Muscle of leg (tissue), 11 donors: ENCODE measurements around the gene AP3D1. TPM values are rescaled to one million over a fixed set of nuclear protein-coding genes. Genes with fewer than 3 reads are reported as not detected.
A peak's percentile ranks its signal among the peaks of the same experiment; 100 is the strongest.

Source experiments
- DNase-seq: peaks from one replicate; pipeline ENCODE4 v3.0.0; 2013
- H3K27ac ChIP-seq: one replicate; pipeline ENCODE4 v1.5.1; 2013; ENCODE audit warnings: mild to moderate bottlenecking, low read length, control low read depth
- H3K27me3 ChIP-seq: one replicate; pipeline ENCODE4 v1.6.1; 2013; ENCODE audit warnings: low read length; ENCODE audit not compliant: control insufficient read depth, insufficient read depth
- H3K36me3 ChIP-seq: one replicate; pipeline ENCODE4 v1.6.1; 2013; ENCODE audit warnings: low read length; ENCODE audit not compliant: control insufficient read depth, insufficient read depth
- H3K4me1 ChIP-seq: one replicate; pipeline ENCODE4 v1.6.1; 2013; ENCODE audit warnings: low read length; ENCODE audit not compliant: control insufficient read depth, insufficient read depth
- H3K4me3 ChIP-seq: one replicate; pipeline ENCODE4 v1.5.1; 2013; ENCODE audit warnings: low read length, control low read depth
- H3K9me3 ChIP-seq: replicated peaks from 2 replicates; pipeline ENCODE4 v1.6.1; 2013; ENCODE audit warnings: low read depth, low read length; ENCODE audit not compliant: control insufficient read depth
- WGBS: methylation state at CpG from one replicate; pipeline ENCODE4 v1.1.5; 2013; ENCODE audit warnings: missing lambda C conversion rate; ENCODE audit not compliant: insufficient coverage; 5-methylcytosine and 5-hydroxymethylcytosine counted together
- polyA plus RNA-seq, 8 donors: library from polyadenylated mRNA; unstranded; fragments of 120-200 nt; gene quantifications; one replicate each; pipeline versions ENCODE4 v1.2.1 to v1.2.3, GENCODE V29; 2013; ENCODE audit warnings: inconsistent platforms in 1 of 8, low replicate concordance in 1 of 8; ENCODE audit not compliant: insufficient read length in 8 of 8, insufficient read depth in 1 of 8
- total RNA-seq: library from RNA; stranded (reverse); fragments of 120-200 nt; gene quantifications from one replicate; pipeline ENCODE4 v1.2.4, GENCODE V29; 2013

Gene AP3D1
- total and polyA plus RNA-seq, 9 donors: 34.5 to 82.8 (median 70.9) TPM

DNA sequence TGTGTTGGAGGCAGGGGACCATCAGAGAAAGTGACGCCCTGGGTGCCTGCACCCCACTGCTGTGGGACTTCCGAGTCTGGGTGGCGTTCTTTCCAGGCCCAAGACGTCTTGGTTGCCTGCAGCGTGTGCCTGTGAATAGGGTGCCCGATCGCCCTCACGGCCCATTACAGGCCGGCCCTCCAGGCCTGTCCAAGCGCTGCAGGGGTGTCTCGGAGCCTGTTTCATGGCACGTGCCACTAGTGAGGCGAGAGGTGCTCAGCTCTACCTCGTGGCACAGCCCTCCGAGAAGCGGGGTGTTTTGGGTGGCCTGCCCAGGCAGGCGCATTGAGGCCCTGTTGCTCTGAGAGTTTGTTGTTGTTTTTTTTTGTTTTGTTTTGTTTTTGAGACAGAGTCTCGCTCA is 42.4 kb upstream of the AP3D1 start:
- 95% methylated on average over 17 of the region's 18 CpGs for WGBS
- H3K27me3 ChIP-seq: no peaks in the 10 kb centered on the region

DNA sequence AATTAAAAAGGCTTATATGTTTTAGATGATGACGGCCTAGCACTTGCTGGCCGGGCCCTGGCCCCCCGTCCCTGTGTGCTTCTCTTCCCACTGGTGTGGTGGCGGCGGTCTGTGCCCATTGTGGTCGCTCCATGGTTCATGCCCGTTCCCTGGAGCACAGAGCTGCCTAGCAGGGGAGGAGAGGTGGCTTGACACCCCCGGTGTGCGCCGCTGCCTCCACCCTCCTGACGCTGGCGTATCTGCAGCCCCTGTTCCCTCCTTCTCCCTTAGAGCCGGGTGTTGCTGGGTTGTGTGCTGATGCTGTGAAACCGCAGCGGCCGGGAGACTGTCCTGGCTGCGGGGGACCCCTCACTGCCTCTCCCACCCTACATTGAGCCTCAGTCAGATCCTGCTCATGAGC is 41.5 kb upstream of the AP3D1 start:
- H3K9me3 ChIP-seq: no peaks in the 10 kb centered on the region
- no peak for DNase-seq
- no peak overlapping the region for H3K27ac ChIP-seq
- no peak overlapping the region for H3K4me3 ChIP-seq
- H3K36me3 ChIP-seq: peaks cover 91% of the 10 kb centered on the region
- H3K4me1 ChIP-seq: peaks cover 27% of the 10 kb centered on the region
- no peaks in the 10 kb centered on the region for H3K27me3 ChIP-seq
- over 99% methylated on average over 7 of the region's 17 CpGs for WGBS

More for the DNA sequence above, 42.4 kb upstream of the AP3D1 start:
- peaks cover 22% of the 10 kb centered on the region for H3K4me1 ChIP-seq
- DNase-seq: no peak
- no peak overlapping the region for H3K27ac ChIP-seq
- peaks cover 93% of the 10 kb centered on the region for H3K36me3 ChIP-seq
- H3K9me3 ChIP-seq: no peaks in the 10 kb centered on the region
- H3K4me3 ChIP-seq: no peak overlapping the region

DNA sequence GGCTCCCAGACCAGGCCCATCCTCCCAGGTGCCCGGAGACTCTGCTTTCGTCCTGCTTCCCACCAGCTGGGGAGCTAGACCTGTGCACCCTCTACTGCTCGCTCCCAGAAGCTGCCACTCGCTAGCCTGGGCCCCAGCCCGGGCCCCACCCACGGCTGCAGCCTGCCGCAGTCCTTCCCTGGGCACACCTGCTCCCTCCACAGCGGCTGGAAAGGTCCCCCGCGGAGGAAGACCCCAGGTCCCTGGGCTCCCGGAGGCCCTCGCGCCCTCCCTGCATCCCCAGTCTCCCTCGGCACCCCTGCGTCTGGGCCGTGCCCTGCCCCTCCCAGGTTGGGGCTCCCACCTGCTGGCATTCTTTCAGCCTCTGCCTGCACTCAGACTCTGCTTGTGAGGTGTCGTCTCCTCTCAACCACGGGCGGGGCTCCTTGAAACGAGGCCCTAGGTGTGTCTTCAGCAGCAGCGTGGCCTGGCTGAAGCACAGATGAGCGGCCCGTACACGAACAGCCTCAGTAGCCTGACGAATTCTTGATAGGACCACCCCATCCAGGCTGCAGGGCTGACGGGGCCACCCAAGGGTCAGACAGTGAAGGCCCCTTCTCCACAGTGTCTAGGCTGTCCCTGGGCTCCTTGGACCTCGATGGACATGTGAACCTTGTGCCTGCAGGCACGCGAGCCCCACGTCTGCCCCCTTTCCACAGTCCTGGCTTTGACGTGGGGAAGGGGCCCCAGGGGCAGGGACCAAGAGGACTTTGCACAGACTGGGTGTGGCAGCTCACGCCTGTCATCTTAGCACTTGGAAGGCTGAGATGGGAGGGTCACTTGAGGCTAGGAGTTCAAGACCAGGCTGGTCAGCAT is 40.3 kb upstream of the AP3D1 start:
- H3K4me3 ChIP-seq: no peak overlapping the region
- H3K36me3 ChIP-seq: peaks cover 84% of the 10 kb centered on the region
- 88% methylated on average over 27 of the region's 32 CpGs for WGBS
- no peak overlapping the region for H3K27ac ChIP-seq
- no peak for DNase-seq
- H3K9me3 ChIP-seq: no peaks in the 10 kb centered on the region
- H3K27me3 ChIP-seq: no peaks in the 10 kb centered on the region
- peaks cover 34% of the 10 kb centered on the region for H3K4me1 ChIP-seq

DNA sequence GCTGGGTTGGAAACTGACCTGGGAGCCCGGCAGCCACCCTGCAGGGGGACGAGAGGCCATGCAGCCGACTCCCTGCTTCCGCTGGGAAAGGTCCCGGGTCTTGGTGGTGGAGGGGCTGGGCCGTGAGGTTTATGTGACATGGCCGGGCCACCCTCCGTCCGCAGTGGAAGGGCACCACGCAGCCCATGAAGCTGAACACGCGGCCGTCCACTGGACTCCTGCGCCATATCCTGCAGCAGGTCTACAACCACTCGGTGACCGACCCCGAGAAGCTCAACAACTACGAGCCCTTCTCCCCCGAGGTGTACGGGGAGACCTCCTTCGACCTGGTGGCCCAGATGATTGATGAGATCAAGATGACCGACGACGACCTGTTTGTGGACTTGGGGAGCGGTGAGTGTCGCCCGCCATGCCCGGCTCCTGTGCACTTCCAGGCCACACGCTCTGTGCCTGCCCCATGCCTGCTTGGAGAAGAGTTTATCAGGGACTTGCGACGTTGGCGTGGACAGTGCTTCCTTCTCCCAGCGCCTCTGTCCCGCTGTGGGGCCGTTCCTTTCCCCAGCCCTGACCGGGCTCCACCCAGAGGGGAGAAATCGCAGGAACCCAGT is 39.6 kb upstream of the AP3D1 start:
- WGBS: 89% methylated on average over 35 of the region's 37 CpGs
- H3K36me3 ChIP-seq: peaks cover 83% of the 10 kb centered on the region
- H3K27ac ChIP-seq: no peak overlapping the region

DNA sequence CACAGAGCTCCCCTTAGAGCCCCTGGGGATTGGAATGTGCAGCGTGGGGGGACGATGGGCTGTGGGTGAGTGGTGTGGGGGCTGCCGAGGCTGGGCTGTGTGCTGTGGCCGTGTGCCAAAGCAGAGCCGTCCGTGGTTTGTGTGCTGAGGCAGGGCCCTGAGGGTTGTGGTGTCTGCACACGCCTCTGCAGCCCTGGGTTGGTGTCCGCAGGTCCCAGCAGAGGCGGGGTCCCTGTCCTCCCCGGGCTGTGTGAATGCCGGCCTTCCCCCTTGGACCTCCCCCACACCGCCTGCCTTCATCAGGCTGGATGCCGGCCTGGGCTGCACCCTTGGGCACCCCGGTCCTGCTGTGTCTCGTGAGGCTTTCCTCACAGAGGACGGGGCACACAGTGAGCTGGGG is 38.5 kb upstream of the AP3D1 start:
- no peak for DNase-seq
- Histone ChIP-seq H3K4me1 (peaks cover 47% of the 10 kb centered on the region), H3K27me3 (no peaks in the 10 kb centered on the region), H3K9me3 (no peaks in the 10 kb centered on the region), H3K27ac (no peak overlapping the region), H3K36me3 (peaks cover 73% of the 10 kb centered on the region), H3K4me3 (no peak overlapping the region)
- 79% methylated on average over 10 of the region's 16 CpGs for WGBS

More for the DNA sequence above, 39.6 kb upstream of the AP3D1 start:
- Histone ChIP-seq H3K27me3 (no peaks in the 10 kb centered on the region), H3K4me3 (no peak overlapping the region), H3K4me1 (peaks cover 41% of the 10 kb centered on the region), H3K9me3 (no peaks in the 10 kb centered on the region)
- DNase-seq: no peak

DNA sequence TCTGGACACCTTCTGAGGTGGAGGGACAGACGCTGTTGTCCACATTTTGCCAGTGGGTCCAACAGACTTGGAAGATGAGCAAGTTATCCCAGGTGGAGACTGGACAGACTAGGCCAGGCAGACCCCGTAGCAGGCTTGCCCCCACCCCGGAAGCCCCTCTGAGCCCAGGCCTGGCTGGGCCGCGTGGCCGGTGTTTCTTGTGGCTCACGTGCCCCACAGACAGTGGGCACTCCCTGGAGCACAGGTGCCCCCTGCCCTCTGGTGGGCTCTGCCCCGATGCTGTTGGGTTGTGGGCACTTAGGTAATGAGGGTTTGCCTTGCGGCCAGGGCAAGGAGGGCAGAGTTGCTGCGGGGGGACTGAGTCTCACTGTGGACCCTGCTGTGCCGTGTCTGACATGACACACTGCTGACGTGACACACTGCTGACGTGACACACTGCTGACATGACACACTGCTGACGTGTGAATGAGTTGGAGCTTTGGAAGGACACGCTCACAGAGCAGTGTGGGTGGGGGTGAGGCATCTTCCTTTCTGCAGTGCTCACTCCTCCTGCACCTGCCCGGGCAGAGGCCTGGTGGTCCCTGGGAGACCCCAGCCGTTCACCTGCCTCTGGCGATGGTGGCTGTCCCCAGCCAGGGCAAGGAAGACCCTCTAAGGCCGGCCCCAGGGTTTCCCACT is 37.5 kb upstream of the AP3D1 start:
- Histone ChIP-seq H3K27ac (no peak overlapping the region), H3K4me3 (no peak overlapping the region)
- 89% methylated on average over 16 of the region's 19 CpGs for WGBS

DNA sequence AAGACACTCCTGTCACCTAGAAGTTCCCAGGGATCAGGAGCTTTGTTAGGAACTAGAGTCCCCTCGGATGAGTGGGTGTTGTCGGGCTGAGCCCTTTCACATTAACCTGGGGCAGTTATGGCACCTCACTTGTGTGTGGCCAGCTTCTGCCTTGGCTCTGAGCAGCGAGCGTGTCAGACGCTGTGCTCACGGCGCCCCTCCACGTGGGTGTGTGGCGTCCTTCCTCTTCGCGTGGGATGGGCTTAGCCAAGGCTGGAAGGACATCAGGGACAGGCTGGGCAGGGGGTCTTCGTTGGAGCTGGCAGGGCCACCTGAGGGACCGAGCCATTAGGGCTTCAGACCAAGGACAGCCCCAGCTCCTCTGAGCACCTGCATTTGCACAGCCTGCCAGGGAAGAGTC is 35.8 kb upstream of the AP3D1 start:
- Histone ChIP-seq H3K4me3 (no peak overlapping the region), H3K27ac (peak overlapping the region; percentile 88), H3K36me3 (peaks cover 69% of the 10 kb centered on the region), H3K27me3 (no peaks in the 10 kb centered on the region), H3K9me3 (no peaks in the 10 kb centered on the region), H3K4me1 (peaks cover 67% of the 10 kb centered on the region)
- DNase-seq: no peak
- WGBS: 89% methylated on average over 7 of the region's 13 CpGs

More for the DNA sequence above, 37.5 kb upstream of the AP3D1 start:
- Histone ChIP-seq H3K9me3 (no peaks in the 10 kb centered on the region), H3K4me1 (peaks cover 56% of the 10 kb centered on the region), H3K27me3 (no peaks in the 10 kb centered on the region), H3K36me3 (peaks cover 71% of the 10 kb centered on the region)
- DNase-seq: no peak

DNA sequence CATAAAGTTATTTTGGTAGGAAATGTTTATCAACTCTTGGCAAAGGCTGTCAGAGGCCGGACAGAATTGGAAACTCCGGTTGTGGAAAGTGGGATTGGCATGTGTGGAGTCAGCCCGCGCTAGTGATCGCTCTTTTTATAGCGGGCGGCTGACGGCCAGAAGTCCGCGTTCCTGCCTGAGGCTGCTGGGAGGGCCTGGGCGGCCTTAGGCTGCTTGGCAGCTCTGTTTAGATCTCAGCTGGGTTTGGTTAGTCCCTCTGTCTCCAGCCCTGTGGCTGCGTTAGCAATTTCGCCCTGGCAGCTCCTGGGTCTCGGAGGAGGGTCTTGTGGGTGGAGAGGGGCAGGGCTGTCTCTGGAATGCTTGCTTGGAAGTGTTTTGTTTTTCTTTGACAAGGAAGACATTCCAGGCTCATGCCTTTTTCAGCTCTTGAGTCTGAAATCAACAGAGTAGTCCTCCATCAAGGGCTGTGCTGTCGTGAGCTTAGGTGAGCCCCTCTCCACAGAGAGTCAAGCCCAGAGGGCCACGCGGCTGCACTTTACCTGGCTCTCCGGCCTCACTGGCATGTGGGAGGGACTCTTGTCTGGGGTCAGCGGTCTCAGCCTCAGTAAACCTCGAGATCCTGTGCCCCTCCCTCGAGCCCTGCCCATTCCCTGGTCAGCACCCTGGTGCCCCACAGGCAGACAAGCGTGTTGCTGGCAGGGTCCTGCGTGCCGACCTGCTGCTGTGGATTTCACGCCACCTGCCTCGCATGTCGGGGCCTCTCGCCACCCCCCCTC is 34.9 kb upstream of the AP3D1 start:
- H3K9me3 ChIP-seq: no peaks in the 10 kb centered on the region
- H3K27me3 ChIP-seq: no peaks in the 10 kb centered on the region
- peaks cover 60% of the 10 kb centered on the region for H3K36me3 ChIP-seq
- peaks cover 75% of the 10 kb centered on the region for H3K4me1 ChIP-seq
- H3K27ac ChIP-seq: peak overlapping the region; percentile 88
- WGBS: 29% methylated on average over 21 of the region's 28 CpGs
- no peak overlapping the region for H3K4me3 ChIP-seq
- DNase-seq: peak; percentile 97

DNA sequence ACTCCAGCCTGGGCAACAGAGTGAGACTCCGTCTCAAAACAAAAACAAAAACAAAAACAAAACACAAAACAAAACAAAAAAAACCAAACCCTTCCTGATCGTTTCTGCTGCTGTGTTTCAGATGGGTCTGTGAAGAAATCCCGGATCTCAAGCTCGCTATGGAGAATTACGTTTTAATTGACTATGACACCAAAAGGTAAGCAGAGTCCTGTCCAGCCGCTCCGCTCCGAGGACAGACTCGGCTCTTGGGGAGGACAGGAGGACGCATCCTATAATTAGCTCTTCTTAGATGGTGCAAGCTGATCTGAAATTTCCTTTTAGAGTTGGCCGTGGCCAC is 34.3 kb upstream of the AP3D1 start:
- peaks cover 55% of the 10 kb centered on the region for H3K36me3 ChIP-seq
- no peak for DNase-seq
- 29% methylated on average over 9 of the region's 11 CpGs for WGBS
- no peaks in the 10 kb centered on the region for H3K9me3 ChIP-seq
- H3K4me1 ChIP-seq: peaks cover 81% of the 10 kb centered on the region
- no peaks in the 10 kb centered on the region for H3K27me3 ChIP-seq
- no peak overlapping the region for H3K4me3 ChIP-seq
- peak overlapping the region; percentile 88 for H3K27ac ChIP-seq
